Measurements from ENCODE around the gene HNRNPLL. TPM values are rescaled to one million over a fixed set of nuclear protein-coding genes. Genes with fewer than 3 reads are reported as not detected.
"Not testable (repeated sequence)": the region's sequence is repeated elsewhere in the genome, so short reads cannot be mapped to it uniquely, and the experiment has no call there.

The HNRNPLL gene
- total RNA-seq, 1 experiment from 2014 or later = 34.6 TPM

DNA sequence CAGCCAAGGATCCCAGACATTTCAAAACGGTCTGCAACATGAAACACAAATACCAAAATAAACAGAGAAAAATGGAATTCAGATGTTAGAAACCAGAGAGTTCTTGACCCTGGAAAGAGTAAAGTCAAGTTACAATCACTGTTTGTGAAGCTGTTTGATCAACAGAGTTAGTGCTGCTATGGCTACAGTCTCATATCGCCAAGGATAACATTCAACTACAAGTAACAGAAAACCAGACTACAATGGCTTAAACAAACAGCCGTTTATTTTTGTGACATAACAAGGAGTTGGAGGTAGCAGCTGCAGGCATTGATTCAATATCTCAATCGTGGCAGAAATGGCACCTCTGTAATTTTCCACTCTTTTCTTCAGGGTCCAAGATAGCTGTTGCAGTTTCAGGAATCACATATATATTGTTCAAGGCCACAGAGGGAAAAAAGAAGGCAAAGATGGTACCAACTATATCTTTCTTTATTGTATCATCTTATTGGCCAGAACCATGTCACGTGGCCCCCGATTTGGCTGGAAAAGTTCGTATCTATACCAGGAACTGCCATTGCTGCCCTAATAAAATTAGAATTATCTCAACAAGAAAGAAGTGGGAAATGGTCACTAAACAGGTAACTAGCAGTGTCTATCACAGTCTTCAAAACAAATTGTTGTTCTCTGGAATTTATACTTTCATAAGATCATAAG is 17.7 kb upstream of the HNRNPLL start:
- no peak for DNase-seq (ENCODE audit: low read depth)

DNA sequence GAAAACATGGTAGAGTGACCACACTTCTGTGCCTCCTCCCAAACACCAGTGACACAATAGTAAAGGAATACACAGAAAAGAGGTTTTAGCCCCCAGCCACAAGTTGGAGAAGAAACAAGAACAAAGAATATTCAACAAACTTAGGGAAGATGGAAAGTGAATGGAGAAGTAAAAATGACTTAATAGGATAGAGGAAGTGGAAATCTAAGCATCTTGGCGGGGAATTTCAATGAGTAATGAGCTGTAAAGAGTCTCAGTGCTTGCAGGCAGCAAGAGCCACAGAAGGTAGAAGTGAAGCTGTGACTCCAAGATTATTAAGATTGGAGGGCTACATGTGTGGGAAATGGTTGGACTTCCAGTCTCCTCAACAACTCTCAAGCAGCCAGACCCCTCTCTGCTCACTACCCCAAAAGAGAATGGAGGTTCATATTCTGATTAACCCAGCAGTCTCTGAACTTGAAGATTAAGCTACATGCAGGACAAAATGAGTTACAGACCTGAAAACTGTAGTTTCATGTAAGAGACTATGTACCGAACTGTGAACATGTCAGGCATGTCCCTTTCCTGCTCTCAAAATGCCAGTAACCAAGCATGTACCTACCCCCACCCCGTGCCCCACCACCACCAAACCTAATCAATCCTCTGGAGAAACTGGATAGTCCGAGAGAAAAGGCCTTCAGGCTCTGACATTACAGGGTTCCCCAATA is 16.9 kb upstream of the HNRNPLL start:
- peak; percentile 18 for DNase-seq (ENCODE audit: low read depth)

DNA sequence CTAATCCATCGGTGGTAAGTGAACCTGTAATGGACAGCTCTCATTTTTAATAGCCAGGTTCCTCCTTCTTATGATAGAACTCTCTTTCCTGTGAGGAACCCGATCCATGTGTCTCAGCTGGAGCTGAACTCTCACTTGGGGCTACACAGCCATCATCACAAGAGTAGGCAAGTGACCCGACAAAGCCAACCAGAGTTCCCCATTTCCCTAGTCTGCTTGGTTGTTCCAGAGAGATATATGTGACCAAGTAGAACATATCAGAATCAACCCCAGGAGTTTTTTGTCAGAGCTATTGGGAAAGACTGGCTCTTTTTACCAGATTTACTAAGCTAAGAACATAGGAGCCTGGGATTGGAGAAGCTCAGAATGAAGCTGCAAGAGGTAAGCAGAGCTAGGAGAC is 14.6 kb upstream of the HNRNPLL start:
- DNase-seq (ENCODE audit: low read depth) = no peak

DNA sequence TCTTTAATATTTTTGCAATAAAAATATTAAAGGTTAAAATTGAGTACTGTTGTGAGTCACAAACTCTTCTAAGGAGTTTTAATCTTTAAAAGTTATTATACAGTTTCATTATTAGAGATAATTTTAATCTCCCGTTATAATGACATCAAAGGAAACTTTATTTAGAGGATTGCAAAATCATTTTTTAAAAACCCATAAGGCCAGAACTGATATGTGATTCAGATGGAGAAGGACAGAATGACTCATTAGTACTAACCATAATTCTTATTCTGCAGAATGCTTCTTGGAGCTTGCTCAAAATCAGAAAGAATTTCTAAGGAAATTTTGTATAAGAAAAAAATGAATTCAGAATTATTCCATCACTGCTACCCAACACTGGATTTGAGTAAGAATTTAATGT is 12.5 kb upstream of the HNRNPLL start:
- DNase-seq (ENCODE audit: low read depth) = no peak

DNA sequence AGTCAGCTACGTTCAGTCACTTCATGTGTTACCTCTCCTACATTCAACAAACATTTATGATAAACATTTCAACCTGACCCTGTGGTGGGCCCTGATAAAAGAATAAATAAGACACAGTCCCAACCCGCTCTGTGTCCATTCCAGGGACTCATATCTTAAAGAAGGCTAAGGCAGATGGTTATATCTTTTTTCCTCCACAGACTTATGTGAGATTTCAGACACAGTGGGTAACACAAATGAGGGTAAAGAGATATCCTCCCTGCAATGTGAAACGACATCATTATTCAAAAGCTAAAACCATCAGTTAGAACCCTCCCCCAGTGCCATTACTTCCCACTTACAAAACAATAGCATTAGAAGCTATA is 11.1 kb upstream of the HNRNPLL start:
- no peak for DNase-seq (ENCODE audit: low read depth)

DNA sequence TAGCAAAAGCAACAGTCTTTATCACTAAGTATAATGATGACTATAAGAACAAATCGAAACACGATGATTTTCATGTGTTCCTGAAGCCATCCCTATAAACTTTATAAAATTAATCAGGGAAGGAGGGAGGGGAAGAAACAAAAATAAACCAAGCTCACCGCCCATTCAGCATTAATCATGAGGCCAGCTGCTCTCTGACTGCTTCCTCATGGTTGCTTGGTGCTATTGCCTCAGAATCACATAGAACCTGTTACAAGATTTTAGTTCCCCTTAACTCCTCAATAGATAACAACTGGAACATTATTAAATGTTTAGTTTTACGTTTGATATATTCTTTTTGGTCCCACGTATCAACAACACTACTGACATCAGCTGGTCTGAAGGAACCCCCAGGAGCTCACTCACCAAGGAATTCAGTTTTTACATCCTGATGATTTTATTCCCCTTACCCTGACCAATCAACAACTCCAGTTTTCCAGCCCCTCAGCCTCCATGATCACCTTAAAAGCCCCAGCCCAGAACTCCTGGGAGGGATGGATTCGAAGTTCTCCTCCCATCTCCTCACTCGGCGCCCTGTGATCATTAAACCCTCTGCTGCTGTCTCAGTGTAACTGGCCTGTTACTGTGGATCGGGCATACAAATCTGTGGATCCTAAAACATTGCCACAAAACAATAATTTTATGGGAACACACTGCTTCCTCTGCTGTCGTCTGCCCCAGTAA is 10.6 kb upstream of the HNRNPLL start:
- no peak for DNase-seq (ENCODE audit: low read depth)

DNA sequence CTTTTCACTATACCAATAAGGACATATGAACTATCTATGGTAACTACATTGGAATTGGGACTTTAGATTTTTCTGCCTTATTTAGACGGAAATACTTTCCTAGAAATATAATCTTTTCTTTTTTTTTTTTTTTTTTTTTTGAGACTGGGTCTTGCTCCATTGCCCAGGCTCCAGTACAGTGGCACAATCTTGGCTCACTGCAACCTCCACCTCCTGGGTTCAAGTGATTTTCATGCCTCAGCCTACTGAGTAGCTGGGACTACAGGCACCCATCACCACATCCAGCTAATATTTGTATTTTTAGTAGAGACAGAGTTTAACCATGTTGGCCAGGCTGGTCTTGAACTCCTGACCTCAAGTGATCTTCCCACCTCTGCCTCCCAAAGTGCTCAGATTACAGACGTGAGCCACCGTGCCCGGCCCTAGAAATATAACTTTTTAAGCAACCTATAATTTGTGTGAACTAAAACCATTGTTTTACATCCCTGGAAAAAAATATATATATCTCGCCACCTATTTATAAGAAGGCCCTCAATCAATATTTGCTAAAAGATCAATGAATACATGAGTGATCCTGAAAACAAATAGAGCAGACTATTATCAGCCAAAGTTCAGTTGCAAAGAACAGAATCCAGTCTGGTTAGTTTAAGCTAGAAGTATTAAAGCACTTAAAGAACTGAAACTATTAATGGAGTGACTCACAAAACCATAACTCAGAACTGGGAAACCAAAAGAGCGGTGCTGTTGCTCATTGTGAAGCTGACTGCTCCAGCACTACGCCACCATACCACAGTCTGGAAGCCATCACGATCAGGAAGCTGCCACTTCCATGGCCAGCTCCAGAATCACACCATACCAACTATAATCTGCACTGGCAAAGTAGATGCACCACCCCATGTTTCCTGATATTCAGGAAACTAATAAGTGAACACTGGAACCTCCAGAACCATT is 8.4 kb upstream of the HNRNPLL start:
- DNase-seq (ENCODE audit: low read depth) = peak; percentile 39

DNA sequence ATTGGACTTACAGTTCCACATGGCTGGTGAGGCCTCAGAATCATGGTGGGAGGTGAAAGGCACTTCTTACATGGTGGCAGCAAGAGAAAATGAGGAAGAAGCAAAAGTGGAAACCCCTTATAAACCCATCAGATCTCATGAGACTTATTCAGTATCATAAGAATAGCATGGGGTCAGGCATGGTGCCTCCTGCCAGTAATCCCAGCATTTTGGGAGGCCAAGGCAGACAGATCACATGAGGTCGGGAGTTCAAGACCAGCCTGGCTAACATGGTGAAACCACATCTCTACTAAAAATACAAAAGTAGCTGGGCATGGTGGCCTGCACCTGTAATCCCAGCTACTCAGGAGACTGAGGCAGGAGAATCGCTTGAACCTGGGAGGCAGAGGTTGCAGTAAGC is 6.5 kb upstream of the HNRNPLL start:
- DNase-seq (ENCODE audit: low read depth) = not testable (repeated sequence)

DNA sequence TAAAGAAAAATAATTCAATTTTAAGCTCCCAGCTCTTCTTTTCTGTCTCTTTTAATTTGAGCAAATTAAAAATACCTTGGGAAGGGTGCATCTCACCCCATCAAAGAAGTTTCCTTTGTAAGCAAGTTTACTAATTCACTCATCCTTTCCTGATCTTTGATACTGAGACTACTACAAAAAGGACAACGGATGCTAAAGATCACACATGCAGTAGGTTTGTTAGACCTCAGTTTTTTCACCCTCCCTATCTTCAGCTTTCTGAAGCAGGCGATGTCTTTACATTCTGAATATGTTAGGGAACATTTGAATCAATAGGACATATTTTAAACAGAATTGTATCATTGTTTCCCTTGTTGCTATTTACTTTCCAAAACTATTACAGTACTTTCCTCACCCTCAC is 6.0 kb upstream of the HNRNPLL start:
- DNase-seq (ENCODE audit: low read depth) = no peak

DNA sequence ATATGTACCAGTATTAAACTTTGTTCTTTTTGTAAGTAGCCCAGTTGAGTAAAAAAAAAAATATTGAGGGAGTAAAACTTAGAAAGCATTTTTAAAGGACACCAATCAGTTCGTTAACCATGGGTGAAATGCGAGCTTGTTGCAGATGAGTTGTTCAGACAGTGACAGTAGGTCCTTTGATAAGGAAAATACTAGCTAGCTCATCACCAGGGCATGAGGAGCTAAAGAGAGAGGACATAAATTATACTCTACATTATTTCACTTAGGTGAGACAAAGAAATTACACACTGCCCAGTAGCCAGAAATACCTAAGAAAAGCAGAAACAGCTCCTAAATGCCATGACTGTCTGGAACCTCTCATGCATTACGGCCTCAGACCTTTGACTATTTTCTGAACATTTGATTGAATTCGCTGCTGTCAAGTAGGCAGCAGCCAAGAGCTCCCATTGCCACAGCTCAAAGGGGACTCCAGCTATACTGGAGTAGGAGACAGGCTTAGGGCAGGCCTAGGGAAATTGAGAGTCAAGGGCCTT is 2.6 kb upstream of the HNRNPLL start:
- DNase-seq (ENCODE audit: low read depth) = no peak

DNA sequence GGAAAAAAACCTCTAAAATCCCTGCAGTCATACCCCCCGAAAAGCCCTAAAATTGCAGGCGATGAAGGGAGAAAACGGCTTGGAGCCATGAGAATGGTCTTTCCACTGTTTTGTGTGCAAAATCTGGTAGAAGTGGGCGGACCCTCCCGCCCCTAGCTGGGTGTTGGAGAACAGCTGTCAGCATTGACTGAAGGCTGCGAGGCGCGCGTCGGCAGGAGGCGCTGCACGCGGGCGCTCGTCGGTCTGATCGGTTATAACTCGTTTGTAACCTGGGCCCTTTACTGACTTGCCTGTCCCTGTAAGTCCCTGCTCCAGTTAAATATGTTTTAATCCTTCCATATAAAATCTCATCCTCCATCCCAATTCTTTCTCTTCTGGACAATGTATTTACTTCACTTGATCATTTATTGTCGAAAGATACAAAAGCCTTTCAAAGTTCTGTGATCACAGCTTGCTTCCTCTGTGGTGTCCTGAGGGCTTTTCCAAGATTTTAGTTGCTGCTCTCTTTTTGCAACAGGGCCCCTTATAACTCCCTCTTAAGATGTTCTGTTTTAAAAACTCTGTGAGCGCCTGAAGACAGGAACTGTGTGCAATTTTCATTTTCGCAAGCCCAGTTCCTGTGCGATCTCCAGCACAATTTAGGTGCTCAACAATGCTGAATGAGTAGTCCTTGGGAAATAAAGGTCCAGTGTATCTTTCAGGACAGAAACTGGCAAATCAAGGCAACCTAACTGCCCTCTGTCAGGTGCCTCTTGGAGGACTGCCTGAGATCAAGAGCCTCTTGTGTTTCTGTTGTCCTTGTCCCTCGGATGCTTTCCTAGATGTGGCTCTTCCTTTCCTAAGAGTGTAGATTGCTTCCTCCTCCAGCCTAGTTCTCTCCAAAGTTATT is 918 bp upstream of the HNRNPLL start:
- DNase-seq (ENCODE audit: low read depth) = peak; percentile 84

DNA sequence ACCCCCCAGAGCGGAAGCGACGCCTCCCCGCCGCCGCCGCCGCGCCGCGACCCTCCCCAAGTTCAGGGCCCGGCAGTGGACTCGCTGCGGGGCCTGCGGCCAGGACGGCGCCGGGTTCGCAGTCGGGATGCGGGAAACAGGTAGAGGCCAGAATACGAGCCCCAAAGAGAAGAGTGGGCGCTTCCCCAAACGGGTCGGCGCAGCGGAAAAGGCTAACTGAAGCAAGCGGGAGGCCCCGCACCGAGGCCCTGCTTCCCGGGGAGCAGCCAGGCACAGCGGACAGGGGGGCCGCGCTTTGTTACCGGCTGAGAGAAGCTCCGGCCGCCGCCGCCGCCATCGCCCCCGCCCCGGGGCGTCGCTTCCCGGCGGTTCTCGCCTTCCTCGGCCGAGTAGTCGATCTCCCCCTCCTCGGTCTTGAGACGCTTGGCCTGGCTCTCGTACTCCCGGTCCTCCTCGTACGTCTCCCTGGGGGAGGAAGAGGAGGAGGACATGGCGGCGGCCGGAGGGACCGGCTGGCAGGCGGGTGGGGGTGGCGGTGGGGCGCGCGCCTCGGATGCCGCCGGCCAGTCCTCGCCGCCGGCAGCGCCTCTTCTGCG is 494 bp downstream of the HNRNPLL start:
- DNase-seq (ENCODE audit: low read depth) = no peak

DNA sequence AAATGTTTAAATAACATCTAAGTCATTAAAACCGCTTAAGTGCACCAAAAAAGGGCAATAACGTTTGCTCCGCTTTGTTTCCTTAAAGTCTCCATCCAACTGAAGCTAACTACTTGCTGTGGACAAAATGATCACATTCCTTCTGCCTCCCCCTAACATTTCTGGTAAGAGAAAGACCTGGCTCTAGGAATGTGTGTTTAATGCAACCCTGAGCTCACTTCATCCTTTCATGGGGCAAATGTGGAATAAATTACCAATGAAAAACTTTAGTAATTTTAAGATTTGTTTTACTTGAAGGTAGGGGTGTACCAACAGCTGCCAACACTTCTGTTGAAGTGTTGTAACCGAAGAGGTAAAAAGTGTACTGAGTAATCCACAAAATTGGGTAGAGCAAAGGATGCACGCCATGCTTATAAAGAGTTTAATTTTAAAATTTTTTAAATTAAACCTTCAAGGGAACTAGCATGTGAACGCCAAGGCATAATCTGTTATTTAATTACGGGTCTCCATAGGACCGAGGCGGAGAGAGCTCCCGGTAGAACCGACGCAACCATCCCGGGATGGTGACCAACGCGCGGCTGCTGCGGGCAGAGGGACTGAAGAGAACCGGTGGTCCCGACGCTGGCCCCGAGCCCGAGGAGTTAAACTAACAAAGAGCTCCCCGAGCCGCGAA is 1.1 kb downstream of the HNRNPLL start:
- DNase-seq (ENCODE audit: low read depth) = peak; percentile 33

DNA sequence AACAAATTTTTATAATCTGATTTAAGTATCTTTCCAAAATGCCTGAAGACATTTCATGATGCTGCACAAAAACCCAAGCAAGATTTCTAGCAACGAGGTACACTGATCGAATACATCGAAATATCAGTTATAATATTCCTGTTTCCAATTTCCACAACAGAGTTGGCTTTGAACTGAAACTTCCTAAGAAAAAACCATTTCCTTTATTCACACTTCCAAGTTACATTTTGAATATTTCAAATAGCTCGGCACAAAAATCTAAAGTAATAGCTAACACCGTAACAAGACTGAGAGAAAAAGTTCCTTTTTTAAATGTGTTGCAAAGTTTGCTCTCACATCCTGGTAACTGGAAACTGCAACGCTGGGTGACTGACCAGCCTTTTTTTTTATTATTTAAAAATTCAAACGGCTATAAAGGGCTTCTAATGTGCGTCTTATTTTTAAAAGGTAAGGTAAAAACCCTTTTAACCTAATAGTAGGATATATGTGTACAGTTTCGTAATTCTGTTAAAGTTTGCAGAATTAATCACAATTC is 1.7 kb downstream of the HNRNPLL start:
- no peak for DNase-seq (ENCODE audit: low read depth)

DNA sequence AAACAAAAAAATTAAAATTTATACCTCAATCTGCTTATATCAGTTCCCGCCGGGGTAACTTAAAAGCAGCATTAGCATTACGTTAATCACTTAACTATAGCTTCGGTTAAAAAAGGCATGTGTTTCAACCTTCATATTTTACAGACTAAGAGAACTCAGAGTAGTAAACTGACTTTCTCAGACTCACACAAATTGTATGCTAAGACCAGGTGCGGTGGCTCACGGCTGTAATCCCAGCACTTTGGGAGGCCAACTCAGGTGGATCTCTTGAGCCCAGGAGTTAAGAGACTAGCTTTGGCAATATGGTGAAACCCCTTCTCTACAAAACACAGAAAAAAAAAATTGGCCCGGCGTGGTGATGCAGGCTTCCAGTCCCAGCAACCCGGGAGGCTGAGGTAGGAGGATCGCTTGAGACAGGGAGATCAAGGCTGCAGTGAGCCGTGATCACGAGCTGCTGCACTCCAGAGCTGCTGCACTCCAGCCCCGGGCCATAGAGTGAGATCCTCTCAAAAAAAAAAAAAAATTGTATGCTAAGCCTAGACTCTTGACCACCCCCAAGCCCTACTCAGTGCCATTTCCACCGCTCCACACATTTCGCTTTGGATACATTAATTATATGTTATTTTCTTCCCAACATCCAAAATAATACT is 2.4 kb downstream of the HNRNPLL start:
- DNase-seq (ENCODE audit: low read depth) = peak; percentile 41

DNA sequence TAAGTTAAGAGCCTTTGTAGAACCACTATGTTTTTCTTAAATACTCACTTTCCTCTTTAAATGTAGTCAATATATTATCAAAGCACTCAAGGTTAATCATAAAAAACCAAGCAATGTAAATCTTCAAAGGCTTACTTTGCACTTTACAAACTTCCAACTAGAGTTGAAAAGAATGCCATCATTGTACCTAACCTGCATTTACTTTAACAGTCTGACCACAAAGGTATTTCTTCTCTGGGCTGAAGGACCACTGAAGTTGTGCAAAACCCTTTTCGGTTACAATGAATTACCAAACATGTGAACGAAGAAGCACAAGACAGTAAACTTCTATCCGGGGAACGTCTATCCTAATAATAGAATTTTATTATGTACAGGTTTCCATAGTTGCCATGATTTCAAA is 3.0 kb downstream of the HNRNPLL start:
- DNase-seq (ENCODE audit: low read depth) = no peak

DNA sequence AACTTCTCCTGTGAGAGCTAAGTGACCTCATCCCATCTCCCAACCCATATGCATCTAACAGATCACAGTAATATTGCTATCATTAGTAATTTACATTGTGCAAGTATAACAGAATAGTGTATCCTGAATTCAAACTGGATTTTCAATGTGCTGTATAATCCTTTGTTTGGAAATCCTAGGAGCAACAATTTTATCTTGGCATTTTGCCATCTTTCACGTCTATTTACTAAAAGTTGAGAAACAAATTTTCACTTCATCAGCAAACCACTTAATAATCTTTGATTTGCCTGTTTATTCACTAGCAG is 3.8 kb downstream of the HNRNPLL start:
- no peak for DNase-seq (ENCODE audit: low read depth)

DNA sequence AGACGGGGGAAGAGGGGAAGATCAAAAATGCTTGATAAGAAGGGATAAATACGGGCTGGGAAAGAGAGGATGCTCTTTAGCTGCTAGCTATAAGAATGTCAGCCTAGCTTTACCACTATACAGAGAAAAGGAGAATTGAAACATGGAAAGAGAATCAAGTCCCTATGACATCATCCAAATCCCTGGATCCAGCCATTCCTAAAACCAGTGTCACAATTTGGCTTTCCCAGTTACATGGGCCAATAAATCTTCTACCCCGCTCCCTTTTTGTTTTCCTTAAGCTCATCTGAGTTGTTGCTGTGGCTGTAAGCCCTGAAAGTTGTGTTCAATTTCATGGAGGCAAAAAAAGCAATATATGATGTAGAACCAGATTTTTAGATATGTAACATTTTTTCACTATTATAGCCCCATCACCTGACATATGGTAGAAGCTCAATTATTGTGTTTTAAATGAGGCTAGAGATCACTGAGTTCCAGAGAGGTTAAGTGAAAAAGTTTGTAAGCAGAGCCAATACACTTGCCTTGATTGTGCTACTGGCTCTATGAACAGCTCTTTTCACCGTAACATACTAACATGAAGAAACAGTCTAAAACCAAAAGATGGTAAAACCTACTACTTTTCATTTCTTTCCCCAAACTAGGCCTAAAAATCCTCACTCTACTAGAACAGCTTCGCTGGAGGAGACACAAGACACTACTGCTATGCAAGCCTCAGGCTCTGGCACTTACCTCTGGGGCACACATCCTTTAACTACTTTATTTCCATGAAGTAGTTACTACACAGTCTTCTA is 4.3 kb downstream of the HNRNPLL start:
- DNase-seq (ENCODE audit: low read depth) = no peak

All from HT1080 (cell line).